Erythroblast (primary cell): Measurements from ENCODE around the gene PLCXD3.

ENCODE experiments used
- GATA1 ChIP-seq: IDR thresholded peaks from 2 replicates; pipeline ENCODE4 v1.6.1; 2011; ENCODE audit warnings: low read depth, mild to moderate bottlenecking, control low read depth, low read length, moderate library complexity
- POLR2A ChIP-seq: IDR thresholded peaks from 2 replicates; pipeline ENCODE4 v1.6.1; 2011; ENCODE audit warnings: mild to moderate bottlenecking, low read length

DNA sequence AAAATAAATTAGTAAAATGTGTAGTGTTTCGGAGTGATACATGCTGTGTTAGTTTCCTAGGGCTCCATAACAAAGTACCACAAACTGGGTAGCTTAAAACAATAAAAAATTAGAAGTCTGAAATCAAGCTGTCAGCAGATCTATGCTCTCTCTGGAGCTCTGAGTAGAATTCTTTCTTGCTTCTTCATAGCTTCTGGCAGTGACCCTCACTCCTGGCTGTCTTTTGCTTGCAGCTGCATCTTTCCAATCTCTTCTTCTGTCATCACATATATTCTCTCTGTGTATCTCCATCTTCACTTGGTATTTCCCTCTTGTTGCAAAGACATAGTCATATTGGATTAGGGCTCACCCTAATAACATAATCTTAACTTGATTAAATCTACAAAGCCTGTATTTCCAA lies 37.6 kb upstream of the PLCXD3 start:
- TF ChIP-seq POLR2A: no peak
- TF ChIP-seq GATA1: no peak
